HCT116 (cell line): ENCODE measurements around the gene ZNF148. TPM values are rescaled to one million over a fixed set of nuclear protein-coding genes. Genes with fewer than 3 reads are reported as not detected.

Experiments
- ATAC-seq: fragments of 200-7000 bp; cut with Tn5 transposase; 2 replicates; pipeline ENCODE4 v1.9.1; 2020; ENCODE audit warnings: mild to moderate bottlenecking, moderate library complexity
- BruUV-seq: library from RNA; stranded (reverse); fragments of 400-500 nt; replicated peaks from 2 replicates; lab custom pipeline; 2021; lab: Mats Ljungman, UMichigan
- CTCF ChIA-PET: fragments of 300-600 bp; sonication (Branson Sonifier 250); formaldehyde crosslinking; loops from one replicate; lab custom pipeline; 2021; ENCODE audit warnings: antibody characterized with exemption; lab: Charles Lee
- POLR2A ChIA-PET: fragments of 300-600, 350-600 bp; sonication (Branson Sonifier 250); formaldehyde crosslinking; loops from one replicate; lab custom pipeline; 2021; ENCODE audit warnings: antibody characterized with exemption; lab: Charles Lee
- RAD21 ChIA-PET, 2 experiments: fragments of 300-600 bp; sonication (Branson Sonifier 250); formaldehyde crosslinking; loops; one replicate each; lab custom pipeline; 2023; ENCODE audit warnings: low total read pairs in 2 of 2; ENCODE audit not compliant: uncharacterized antibody in 2 of 2, unreplicated experiment in 2 of 2, low non-redundant PET in 1 of 2; lab: Charles Lee
- DNase-seq: peaks from one replicate; pipeline ENCODE4 v3.0.0-alpha.2; 2010; ENCODE audit warnings: low read depth, low spot score
- H2AFZ ChIP-seq: fragments of 200-600 bp; shearing (Covaris generic), sonication (generic); 2 replicates; pipeline ENCODE4 v1.6.1; 2017; ENCODE audit warnings: low read depth, mixed run types, mixed read lengths, antibody characterized with exemption, low read length; ENCODE audit not compliant: poor library complexity, severe bottlenecking
- H3K27ac ChIP-seq: 2 replicates; pipeline ENCODE4 v1.5.1; 2012; ENCODE audit warnings: low read depth, low read length
- H3K27me3 ChIP-seq: fragments of 200-600 bp; sonication (generic); 2 replicates; pipeline ENCODE4 v1.6.1; 2016; ENCODE audit warnings: mixed run types, low read length, mixed read lengths; ENCODE audit not compliant: insufficient read depth
- H3K36me3 ChIP-seq, 2 experiments: fragments of 200-500 bp in 1 of 2; fragments of 200-600 bp in 1 of 2; sonication (Bioruptor generic) in 1 of 2; sonication (generic) in 1 of 2; 2 replicates each; pipeline versions ENCODE4 v1.5.1 to v1.6.1; 2014 to 2016; ENCODE audit warnings: low read length in 2 of 2, inconsistent platforms in 1 of 2, mixed read lengths in 1 of 2, mixed run types in 1 of 2; ENCODE audit not compliant: insufficient read depth in 2 of 2, control insufficient read depth in 1 of 2
- H3K4me1 ChIP-seq, 2 experiments: fragments of 200-600 bp in 1 of 2; sonication (generic) in 1 of 2; 2 replicates each; pipeline versions ENCODE4 v1.5.1 to v1.6.1; 2012 to 2017; ENCODE audit warnings: low read length in 2 of 2, inconsistent platforms in 1 of 2, mild to moderate bottlenecking in 1 of 2, mixed read lengths in 1 of 2, mixed run types in 1 of 2, moderate library complexity in 1 of 2; ENCODE audit not compliant: insufficient read depth in 2 of 2, control insufficient read depth in 1 of 2
- H3K4me2 ChIP-seq: fragments of 200-600 bp; sonication (generic); 2 replicates; pipeline ENCODE4 v1.6.1; 2017; ENCODE audit warnings: mixed run types, low read length, mixed read lengths
- H3K4me3 ChIP-seq, 2 experiments: fragments of 200-600 bp in 1 of 2; sonication (generic) in 1 of 2; replicated peaks in 1 of 2; 2 replicates each; pipeline ENCODE4 v1.5.1; 2011 to 2016; ENCODE audit warnings: low read length in 2 of 2, control low read depth in 1 of 2, low read depth in 1 of 2, mild to moderate bottlenecking in 1 of 2, mixed read lengths in 1 of 2, mixed run types in 1 of 2
- H3K79me2 ChIP-seq: fragments of 200-600 bp; sonication (generic); 2 replicates; pipeline ENCODE4 v1.6.1; 2017; ENCODE audit warnings: mild to moderate bottlenecking, mixed run types, low read length, moderate library complexity, mixed read lengths; ENCODE audit not compliant: insufficient read depth
- H3K9ac ChIP-seq: fragments of 200-600 bp; sonication (generic); 2 replicates; pipeline ENCODE4 v1.6.1; 2016; ENCODE audit warnings: low read length, mixed read lengths
- H3K9me2 ChIP-seq: fragments of 200-600 bp; sonication (generic), shearing (Covaris generic); 2 replicates; pipeline ENCODE4 v1.6.1; 2017; ENCODE audit warnings: mixed run types, mild to moderate bottlenecking, moderate library complexity; ENCODE audit not compliant: insufficient read depth
- H3K9me3 ChIP-seq, 2 experiments: fragments of 200-500 bp in 1 of 2; fragments of 200-600 bp in 1 of 2; sonication (Bioruptor generic) in 1 of 2; sonication (generic) in 1 of 2; 2 replicates each; pipeline ENCODE4 v1.6.1; 2014 to 2017; ENCODE audit warnings: low read length in 2 of 2, mixed read lengths in 2 of 2, inconsistent platforms in 1 of 2, low read depth in 1 of 2, mild to moderate bottlenecking in 1 of 2, mixed run types in 1 of 2, moderate library complexity in 1 of 2; ENCODE audit not compliant: control insufficient read depth in 1 of 2, insufficient read depth in 1 of 2
- H4K20me1 ChIP-seq: fragments of 200-600 bp; sonication (generic), shearing (Covaris generic); 2 replicates; pipeline ENCODE4 v1.6.1; 2017; ENCODE audit warnings: mixed run types, mild to moderate bottlenecking, moderate library complexity; ENCODE audit not compliant: insufficient read depth
- ELF1 ChIP-seq: IDR thresholded peaks from 2 replicates; pipeline ENCODE4 v1.6.1; 2012; ENCODE audit warnings: low read depth, borderline replicate concordance
- FOSL1 ChIP-seq: IDR thresholded peaks from 2 replicates; pipeline ENCODE4 v1.6.1; 2012; ENCODE audit warnings: low read depth
- RAD21 ChIP-seq: IDR thresholded peaks from 2 replicates; pipeline ENCODE4 v1.6.1; 2012; ENCODE audit warnings: low read depth, mild to moderate bottlenecking
- SP1 ChIP-seq: IDR thresholded peaks from 2 replicates; pipeline ENCODE4 v1.6.1; 2012; ENCODE audit warnings: low read depth
- YY1 ChIP-seq: IDR thresholded peaks from 2 replicates; pipeline ENCODE4 v1.6.1; 2011; ENCODE audit warnings: low read length, low read depth, moderate library complexity, mild to moderate bottlenecking; ENCODE audit not compliant: insufficient replicate concordance; ENCODE audit errors: extremely low read depth
- ZBTB33 ChIP-seq: IDR thresholded peaks from 2 replicates; pipeline ENCODE4 v1.6.1; 2011; ENCODE audit warnings: mild to moderate bottlenecking, low read length, moderate library complexity; ENCODE audit not compliant: insufficient replicate concordance; ENCODE audit errors: extremely low read depth
- intact Hi-C: fragments of 100-400 bp; cut with micrococcal nuclease; formaldehyde crosslinking; loops from 2 replicates; pipeline ENCODE4 v1.10.0; 2022
- total RNA-seq: library from RNA; stranded (reverse); gene quantifications from one replicate; pipeline ENCODE4 v1.2.1, GENCODE V29; 2021; ENCODE audit not compliant: unreplicated experiment

The ZNF148 gene
- total RNA-seq, 1 experiment from 2014 or later: 35.0 TPM

GRCh38 chr3:125402639-125403038, 27.5 kb upstream of the ZNF148 start:
- Histone ChIP-seq H3K9me3 (no peaks in the 10 kb centered on the region), H2AFZ (no peak overlapping the region), H3K4me3 (no peak overlapping the region), H3K4me2 (no peak overlapping the region), H3K36me3 (no peaks in the 10 kb centered on the region), H4K20me1 (no peaks in the 10 kb centered on the region), H3K27ac (no peak overlapping the region), H3K79me2 (no peaks in the 10 kb centered on the region), H3K4me1 (peaks cover 0 to 9% of the 10 kb centered on the region in 2 experiments; a peak in 2 of 4 replicates), H3K9ac (no peak overlapping the region), H3K9me2 (no peaks in the 10 kb centered on the region), H3K27me3 (0 out of 2 replicates have a peak, but pooled peaks cover 5% of the 10 kb centered on the region)
- no peak for ATAC-seq
- no peak for TF ChIP-seq YY1
- TF ChIP-seq ZBTB33: no peak
- TF ChIP-seq RAD21: no peak
- BruUV-seq: no TSS peak
- RAD21 ChIA-PET: no interaction called here
- POLR2A ChIA-PET: no interaction called here
- CTCF ChIA-PET: no interaction called here
- intact Hi-C loops: no loop called here
- no peak for DNase-seq

- Histone ChIP-seq H2AFZ (no peak overlapping the region), H3K4me1 (peaks cover 0 to 9% of the 10 kb centered on the region in 2 experiments; a peak in 2 of 4 replicates), H3K4me2 (peak overlapping the region; percentile 32; the same call in 1 of the 2 replicates), H3K36me3 (no peaks in the 10 kb centered on the region), H3K9me3 (no peaks in the 10 kb centered on the region), H3K27me3 (0 out of 2 replicates have a peak, but pooled peaks cover 5% of the 10 kb centered on the region), H3K79me2 (no peaks in the 10 kb centered on the region), H3K9ac (no peak overlapping the region), H3K9me2 (no peaks in the 10 kb centered on the region), H3K27ac (no peak overlapping the region), H4K20me1 (no peaks in the 10 kb centered on the region), H3K4me3 (no peak overlapping the region)
- ChIA-PET RAD21 (no interaction called here), CTCF (no interaction called here), POLR2A (no interaction called here)
- BruUV-seq: no TSS peak
- TF ChIP-seq SP1 (no peak), FOSL1 (no peak), ELF1 (no peak)
- ATAC-seq: peak; percentile 53; the same call in 1 of the 2 replicates
- intact Hi-C loops: no loop called here
- no peak for DNase-seq
These were observed 26.3 kb upstream of the ZNF148 start for GRCh38 chr3:125401402-125401801.
